HG02763 (cell line): ENCODE measurements around the gene HDLBP.
"Not testable (repeated sequence)": the region's sequence is repeated elsewhere in the genome, so short reads cannot be mapped to it uniquely, and the experiment has no call there.

Experiments used
- ATAC-seq: cut with Tn5 transposase; IDR thresholded peaks from one replicate; pipeline ENCODE4 v1.9.1; 2021; ENCODE audit warnings: mild to moderate bottlenecking, moderate library complexity; ENCODE audit not compliant: unreplicated experiment

The HDLBP gene

DNA sequence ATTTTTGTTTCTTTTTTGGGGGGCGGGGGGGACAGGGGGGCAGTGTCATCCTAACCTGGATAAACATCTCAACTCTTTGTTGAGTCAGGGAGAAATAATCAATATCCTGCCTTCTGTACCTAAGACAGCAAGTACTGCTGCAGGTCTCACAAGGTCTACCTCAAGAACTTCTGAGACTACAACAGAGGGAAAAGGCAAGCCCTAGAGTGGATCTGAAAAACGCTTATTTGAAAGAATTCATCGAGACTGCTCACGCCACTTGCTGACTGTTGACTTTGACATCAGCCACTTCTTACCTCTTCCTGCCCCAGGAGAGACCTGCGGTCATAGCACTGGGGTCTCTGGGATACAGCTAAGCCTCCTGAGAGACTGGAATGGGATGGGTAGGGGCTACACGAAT lies 8.4 kb downstream of the HDLBP start:
- no peak for ATAC-seq

DNA sequence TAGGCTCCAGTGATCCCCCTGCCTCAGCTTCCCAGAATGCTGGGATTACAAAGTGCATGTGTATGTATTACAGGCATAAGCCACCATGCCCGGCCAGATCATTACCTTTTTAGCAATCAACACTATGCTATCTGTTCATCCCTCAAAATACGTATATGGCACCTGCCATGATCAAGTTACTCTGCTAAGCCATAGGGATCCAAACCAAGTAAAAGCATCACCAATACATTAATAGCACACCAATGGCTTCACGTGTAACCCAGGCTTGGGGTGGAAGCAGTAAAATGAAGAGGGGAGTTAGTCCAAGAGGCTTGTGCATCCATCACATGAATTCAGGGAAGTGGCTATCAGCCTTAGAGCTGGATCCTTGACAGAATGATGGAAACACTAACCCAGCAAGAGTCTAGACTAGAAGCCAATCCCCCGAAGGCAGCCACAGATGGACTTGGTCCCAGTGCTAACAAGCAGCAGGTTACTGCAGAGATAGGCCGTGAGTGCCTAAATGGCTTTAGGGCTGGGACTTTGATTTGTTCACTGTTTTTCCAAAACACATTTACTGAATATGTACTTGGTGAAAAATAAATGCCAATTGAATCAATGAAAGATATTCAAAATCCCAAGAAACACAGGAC lies 11.3 kb downstream of the HDLBP start:
- ATAC-seq, result no peak

DNA sequence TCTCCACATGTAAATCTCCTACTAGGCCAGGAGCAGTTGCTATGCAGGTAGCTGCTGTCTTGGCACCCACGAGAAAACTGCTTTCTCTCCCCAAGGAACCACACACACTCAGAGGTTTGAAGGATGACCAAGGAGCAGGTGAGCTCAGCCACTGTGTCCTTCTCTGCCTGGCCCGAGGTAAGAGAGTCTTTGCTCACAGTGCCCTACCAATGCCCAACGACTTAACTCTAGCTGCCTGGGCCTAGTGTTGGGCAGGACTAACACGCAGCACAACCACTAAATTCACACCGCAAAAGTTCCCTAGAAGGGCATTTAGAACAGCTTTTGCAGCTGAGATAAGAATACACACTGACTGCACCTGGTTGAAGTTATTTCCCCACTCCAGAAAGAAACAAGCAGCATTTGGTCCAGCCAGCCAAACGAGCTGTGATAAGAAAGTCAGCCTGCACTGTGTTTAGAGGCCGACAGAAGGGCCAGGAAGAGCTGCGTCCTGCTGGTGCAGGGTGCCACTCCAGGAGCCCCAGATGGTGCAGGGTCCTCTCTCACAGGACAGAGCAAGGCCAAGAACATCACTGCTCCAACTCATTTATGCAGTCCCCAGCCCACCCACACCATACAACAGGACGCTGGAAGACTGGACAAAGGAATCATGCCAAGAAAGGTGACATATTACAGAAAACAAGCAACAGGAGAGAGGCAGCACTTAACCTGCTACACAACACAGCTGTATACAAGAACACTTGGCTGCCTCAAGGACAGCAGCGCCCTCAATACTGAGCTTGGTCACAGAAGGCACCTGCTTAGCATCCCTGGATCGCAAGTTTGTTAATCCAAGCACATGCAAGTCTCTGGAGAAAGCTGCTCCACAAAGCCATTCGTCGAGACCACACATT lies 12.5 kb downstream of the HDLBP start:
- no peak for ATAC-seq

DNA sequence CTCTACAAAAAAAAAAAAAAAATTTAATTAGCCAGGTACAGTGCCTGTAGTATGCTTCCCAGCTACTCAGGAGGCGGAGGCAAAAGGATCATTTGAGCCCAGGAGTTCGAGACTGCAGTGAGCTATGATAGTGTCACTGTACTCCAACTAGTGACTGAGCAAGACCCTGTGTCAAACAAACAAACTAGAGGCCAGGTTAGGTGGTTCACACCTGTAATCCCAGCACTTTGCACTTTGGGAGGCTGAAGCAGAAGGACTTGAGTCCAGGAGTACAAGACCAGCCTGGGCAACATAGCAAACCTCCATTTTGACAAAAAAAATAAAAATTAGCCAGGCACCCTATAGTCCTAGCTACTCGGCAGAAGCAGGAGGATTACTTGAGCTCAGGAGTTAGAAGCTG lies 13.4 kb downstream of the HDLBP start:
- ATAC-seq, result no peak

DNA sequence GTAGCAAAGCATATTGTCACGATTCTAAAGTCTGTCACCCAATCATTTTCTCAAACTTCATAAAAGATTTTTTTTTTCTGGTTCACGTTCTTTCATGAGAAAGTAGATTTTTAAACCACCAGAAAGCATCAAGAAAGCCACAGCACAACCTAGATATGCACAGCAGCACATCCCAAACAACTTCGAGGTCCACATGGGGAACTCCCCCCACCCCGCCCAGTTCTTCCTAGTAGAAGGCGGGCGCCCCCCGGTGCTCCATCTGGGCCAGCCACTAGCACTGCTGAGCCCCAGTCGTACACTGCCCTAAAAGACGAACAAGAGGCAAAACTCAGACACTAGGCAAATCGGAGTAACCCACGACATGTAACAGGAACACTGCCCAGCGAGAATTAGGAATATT lies 15.5 kb downstream of the HDLBP start:
- ATAC-seq, result no peak

DNA sequence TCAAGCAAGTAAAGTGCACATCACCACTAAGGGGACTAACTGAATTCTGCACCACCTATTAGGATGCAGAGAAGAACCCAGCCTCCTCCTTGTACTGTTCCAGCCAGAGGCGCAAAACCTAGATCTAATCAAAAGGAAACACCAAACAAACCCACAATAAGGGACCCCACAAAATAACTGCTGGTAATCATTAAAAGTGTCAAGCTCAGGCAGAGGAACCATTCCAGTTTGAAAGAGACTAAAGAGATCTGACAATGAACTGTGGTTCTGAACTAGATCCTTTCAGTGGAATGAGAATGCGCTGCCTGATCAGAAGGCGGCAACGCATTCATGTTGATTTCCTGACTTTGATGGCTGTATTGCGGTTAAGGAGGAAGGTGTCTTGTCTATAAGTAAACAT lies 16.8 kb downstream of the HDLBP start:
- no peak for ATAC-seq

DNA sequence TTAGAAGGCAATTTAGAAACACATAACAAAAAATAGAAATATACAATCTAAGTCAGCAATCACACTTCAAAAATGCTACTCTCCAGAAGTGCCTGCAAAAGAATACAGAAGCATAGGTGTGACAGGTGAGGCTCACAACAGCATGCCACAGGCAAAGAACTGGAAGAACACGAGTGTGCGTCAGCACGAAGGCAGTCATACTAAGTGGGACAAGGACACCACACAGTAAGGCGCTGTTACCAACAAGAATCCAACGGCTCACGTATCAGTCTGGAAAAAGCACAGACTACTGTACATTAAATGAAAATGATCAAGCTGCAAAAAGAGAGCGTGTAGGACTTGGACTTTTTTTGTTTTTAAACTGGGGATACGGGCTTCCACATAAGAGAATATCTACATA lies 18.7 kb downstream of the HDLBP start:
- ATAC-seq, result no peak

DNA sequence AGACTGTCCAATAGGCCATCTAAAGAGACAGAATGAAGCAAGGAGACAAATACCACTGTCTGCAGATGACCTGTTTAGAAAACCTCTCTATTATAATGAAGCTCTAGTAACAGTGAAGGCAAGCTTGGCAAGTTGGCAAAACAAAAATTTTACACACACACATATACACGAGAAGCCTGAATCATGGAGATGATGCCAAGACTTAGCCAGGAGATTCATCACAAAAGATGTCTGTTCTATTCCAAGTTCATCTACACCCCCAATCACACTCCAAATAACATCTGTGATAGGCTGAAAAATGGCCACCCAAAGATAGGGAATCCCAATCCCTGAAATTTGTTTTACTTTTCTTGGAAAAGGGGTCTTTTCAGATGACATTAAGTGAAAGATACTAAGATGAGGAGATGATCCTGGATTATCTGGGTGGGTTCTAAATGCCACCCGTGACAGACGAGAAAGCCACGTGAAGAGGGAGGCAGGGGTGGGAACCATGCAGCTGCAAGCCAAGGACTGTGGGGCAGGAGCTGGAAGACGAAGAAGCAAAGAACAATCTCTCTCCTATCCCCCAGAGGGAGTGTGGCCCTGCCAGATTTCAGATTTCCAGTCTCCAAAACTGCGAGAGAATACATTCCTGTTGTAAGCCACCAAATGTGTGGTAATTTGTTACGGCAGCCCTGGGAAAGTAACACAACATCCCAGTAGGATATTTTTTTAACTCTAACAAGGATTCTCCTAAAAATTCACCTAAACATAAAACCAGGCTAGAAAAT lies 20.0 kb downstream of the HDLBP start:
- ATAC-seq, result no peak

DNA sequence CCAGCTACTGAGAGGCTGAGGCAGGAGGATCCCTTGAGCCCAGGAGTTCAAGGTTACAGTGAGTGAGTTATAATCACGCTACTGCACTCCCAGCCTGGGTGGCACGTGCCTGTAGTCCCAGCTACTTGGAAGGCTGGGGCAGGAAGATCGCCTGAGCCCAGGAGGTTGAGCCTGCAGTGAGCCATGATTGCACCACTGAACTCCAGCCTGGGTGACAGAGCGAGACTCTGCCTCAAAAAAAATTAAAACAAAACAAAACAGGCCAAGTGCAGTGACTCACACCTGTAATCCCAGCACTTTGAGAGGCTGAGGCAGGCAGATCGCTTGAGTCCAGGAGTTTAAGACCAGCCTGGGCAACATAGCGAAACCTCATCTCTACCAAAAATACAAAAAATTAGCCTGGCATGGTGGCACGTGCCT lies 22.1 kb downstream of the HDLBP start:
- not testable (repeated sequence) for ATAC-seq

DNA sequence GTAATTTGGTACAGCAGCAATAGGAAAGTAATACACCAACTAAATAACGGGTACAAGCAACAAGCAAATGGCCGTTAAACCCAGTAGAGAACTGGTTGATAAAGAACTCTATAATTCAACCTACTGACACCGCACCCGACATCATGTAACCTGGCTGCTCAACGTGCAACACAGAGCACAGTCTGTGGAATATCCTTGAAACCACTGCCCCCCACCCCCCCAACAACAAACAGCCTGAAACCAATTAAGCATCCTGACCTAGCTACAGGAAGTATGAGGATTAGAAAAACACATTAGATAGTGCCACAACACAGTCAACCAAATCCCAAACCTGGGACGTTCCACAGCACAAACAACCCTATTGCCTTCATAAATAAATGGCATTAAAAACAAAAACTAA lies 23.5 kb downstream of the HDLBP start:
- no peak for ATAC-seq

DNA sequence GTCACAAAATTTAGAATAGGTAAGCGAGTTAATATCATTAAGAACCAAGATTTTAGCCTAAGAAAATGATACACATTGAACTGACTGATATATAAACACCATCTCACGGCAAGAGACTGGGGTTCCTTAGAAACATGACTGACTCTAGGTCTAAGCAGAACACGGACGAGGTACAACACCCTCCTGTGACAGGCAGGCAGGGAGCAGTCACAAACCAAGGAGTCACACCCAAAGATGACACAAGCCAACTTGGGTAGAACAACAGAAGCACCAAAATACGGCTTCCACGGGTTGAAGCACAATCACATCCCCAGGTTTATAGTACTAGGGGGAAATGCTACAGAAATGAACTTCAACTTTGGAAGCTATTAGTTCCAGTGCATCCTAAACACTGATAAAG lies 24.3 kb downstream of the HDLBP start:
- ATAC-seq, result no peak

DNA sequence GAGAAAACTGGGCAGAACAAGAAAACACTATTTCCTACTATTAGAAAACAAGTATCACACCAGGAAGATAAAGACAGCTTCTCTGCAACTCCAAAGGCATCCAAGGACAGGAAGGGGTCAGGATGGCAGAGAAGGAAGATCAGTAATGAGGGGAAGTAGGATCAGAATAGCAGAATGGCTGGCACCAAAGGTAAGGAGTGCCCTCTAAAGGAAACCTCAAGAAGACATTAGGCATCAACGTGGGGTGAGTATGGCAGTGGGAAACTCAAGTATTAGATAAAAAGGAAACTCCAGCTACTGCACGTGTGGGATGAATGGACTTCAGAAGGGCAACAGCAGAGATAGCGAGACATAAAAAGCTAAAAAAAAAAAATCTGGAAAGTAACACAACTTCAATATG lies 25.9 kb downstream of the HDLBP start:
- ATAC-seq, result no peak

DNA sequence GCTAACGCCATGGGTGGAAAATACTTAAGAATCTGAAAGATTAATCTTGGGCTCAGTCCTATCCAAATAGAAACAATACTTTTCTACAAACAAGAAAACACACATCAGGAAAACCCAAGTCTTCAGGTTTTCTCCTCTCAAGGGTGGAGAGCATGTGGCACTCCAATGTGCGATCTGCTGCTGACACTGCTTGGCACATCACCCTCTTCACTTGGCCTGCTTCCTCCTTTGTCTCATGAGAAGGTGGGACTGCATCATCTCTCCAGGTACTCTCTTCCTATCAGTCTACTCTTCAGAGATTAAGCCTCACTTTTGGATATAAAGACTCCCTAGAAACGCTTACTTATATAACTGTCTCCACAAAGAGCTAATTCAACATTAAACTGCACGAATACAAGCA lies 26.4 kb downstream of the HDLBP start:
- no peak for ATAC-seq

DNA sequence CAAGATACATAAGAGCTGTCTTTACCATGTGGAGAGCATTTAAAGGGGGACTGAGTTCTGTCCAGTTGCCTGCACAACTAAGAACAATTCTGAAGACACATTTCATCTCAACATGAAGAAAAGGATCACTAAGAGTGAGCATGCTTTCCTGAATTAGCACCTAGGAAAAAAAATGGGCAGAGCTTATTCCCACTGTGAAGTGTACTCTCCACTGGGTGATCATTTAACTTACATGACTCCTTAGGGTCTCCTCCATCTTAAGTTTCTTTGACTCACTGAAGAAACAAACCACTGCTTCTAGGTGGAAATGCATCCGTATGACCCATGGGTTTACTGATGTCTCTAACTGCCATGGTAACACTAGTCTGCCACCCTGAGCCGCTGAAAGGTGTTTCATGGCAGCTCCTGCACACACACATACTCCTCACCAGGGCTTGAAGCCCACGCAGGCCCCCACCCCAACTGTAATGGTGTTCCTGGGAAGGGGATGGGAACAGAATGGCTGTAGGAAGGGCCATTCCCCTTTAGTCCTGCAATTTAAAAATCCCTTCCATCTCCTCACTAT lies 27.1 kb downstream of the HDLBP start:
- ATAC-seq, result no peak

DNA sequence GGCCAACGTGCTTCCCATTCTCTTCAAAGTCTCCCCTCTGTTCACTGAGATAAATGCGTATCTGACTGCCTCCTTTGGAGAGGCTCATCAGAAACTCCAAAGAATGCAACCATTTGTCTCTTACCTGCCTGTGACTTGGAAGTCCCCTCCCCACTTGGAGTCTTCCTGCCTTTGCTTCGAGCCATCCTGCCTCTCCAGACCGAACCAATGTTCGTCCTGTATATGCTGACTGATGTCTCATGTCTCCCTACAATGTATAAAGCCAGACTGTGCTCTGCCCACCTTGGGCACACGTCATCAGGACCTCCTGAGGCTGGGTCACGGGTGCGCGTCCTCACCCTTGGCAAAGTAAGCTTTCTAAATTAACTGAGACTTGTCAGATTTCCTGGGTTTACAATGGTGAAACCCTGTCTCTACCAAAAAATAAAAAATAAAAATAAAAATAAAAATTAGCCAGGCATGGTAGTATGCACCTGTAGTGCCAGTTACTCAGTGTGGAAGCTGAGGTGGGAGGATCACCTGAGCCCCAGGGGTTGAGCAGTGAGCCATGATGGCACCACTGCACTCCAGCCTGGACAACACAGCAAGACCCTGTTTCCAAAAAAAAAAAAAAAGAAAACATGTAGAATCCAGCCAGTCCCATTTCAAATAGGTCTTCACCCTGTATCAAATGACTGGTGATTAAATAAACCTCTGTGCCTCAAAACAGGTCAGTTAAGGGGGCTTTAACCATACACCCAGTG lies 29.0 kb downstream of the HDLBP start:
- no peak for ATAC-seq

DNA sequence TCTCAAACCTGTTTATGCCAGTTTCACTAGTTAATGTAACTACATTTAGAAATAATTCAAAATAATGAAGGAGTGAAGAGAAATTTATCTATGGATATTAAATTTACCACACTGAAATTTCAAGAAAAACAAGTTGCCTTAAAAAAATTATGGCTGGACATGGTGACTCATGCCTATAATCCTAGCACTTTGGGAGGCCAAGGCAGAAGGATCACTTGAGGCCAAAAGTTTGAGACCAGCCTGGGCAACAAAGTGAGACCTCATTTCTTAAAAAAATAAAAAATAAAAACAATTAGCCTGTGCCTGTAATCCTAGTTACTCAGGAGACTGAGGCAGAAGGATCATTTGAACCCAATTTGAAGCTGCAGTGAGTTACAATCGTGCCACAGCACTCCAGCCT lies 29.9 kb downstream of the HDLBP start:
- ATAC-seq, result no peak

DNA sequence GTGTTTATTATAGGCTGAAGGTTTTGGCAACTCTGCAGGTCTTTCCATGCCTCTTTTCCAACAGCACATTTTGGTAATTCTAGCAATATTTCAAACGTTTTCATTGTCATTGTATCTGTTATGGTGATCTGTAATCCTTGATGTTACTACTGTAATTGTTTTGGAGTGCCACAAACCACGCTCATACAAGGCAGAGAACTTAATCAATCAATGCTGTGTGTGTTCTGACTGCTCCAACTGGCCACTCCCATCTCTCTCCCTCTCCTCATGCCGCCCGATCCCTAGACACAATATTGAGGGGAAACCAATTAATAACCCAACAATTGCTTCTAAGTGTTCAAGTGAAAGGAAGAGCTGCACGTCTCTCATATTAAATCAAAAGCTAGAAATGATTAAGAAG lies 32.9 kb downstream of the HDLBP start:
- no peak for ATAC-seq

DNA sequence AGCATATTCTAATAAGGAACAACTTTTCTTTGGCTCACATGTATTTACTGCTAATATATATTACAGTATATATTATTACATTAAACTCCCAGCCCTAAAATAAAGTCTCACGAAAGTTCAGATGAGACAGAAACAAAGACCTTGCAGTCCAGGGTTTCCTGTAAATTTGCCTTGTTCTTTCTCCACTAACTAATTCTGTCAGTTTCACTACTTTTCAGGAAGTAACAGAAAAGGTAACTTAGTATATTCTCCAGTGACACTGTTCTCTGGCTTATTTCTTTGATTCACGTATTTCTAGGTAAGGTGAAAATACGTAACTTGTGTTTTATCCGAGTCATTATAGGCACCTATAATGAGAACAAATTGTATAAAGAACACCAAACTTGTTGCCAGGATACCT lies 35.2 kb downstream of the HDLBP start:
- no peak for ATAC-seq

DNA sequence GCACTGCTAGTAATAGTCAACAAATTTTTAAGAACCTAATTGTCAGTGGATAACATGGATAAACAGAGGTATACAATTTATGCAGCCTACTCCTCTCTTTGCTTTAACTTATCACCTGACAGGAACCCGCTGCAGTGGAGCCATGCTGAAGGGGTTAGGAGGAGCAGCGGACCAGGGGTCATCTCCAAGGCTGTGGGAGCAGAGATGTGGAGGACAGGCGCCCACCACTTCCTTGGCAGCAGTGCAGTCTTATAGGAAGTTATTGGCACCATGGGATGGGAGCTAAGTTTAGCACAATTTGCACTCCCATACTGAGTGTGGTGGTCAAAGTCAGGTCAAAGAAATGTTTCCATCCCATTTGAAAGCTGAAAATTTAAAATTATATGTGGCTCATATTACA lies 35.6 kb downstream of the HDLBP start:
- no peak for ATAC-seq

DNA sequence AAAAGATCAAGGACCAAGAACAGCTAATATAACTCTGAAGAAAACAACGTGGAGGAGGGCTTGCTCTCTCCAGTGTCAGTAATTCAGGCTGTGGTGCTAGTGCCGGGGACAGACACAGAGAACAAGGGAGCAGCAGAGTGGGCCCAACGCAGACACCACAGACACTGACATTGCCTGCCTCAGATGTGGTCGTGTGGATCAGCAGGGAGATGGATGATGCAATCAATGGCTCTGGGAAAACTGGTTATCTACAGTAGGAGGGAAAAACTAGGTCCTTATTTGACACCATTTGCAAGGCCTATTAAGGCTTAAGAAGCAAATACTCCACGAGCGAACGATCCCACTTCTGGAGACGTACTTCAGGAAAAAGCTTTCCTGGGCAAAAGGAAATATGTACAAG lies 36.1 kb downstream of the HDLBP start:
- ATAC-seq, result no peak

DNA sequence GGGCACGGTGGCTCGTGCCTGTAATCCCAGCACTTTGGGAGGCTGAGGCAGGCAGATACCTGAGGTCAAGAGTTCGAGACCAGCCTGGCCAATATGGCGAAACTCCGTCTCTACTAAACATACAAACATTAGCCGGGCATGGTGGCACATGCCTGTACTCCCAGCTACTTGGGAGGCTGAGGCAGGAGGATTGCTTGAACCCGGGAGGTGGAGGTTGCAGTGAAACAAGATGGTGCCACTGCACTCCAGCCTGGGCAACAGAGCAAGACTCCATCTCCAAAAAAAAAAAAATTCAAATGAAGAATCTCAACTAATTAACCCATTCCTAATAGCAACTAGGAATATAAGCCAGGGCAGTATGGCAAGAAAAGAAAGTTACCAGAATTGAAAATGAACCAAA lies 37.2 kb downstream of the HDLBP start:
- not testable (repeated sequence) for ATAC-seq
